Suprapubic skin (tissue), 4 donors: Measurements from ENCODE around the gene PRSS2. TPM values are rescaled to one million over a fixed set of nuclear protein-coding genes. Genes with fewer than 3 reads are reported as not detected.
"Not testable (repeated sequence)": the region's sequence is repeated elsewhere in the genome, so short reads cannot be mapped to it uniquely, and the experiment has no call there.

ENCODE experiments used
- DNase-seq, 2 donors: peaks; one replicate each; pipeline ENCODE4 v3.0.0-alpha.2; 2019; ENCODE audit warnings: low spot score in 2 of 2
- H3K27ac ChIP-seq: fragments of 200-600 bp; sonication (generic); one replicate; pipeline ENCODE4 v1.5.1; 2019
- H3K27me3 ChIP-seq: fragments of 200-600 bp; sonication (generic); one replicate; pipeline ENCODE4 v1.5.1; 2019
- H3K36me3 ChIP-seq: fragments of 200-600 bp; sonication (generic); one replicate; pipeline ENCODE4 v1.5.1; 2019
- H3K4me1 ChIP-seq: fragments of 200-600 bp; sonication (generic); one replicate; pipeline ENCODE4 v1.5.1; 2019
- H3K4me3 ChIP-seq: fragments of 200-600 bp; sonication (generic); one replicate; pipeline ENCODE4 v1.5.1; 2019; ENCODE audit warnings: mild to moderate bottlenecking
- H3K9me3 ChIP-seq: fragments of 200-600 bp; sonication (generic); one replicate; pipeline ENCODE4 v1.5.1; 2019
- CTCF ChIP-seq, 2 donors: fragments of 200-600 bp in 1 of 2; fragments of 450-650 bp in 1 of 2; sonication (generic) in 1 of 2; IDR thresholded peaks; one replicate each; pipeline ENCODE4 v1.5.1; 2016 to 2019; ENCODE audit warnings: antibody characterized with exemption in 2 of 2, mild to moderate bottlenecking in 1 of 2, moderate library complexity in 1 of 2
- EP300 ChIP-seq: sonication (generic); formaldehyde crosslinking; IDR thresholded peaks from one replicate; pipeline ENCODE4 v1.6.1; 2017; ENCODE audit warnings: antibody characterized with exemption
- POLR2A ChIP-seq, 2 donors: fragments of 450-650 bp; IDR thresholded peaks; one replicate each; pipeline ENCODE4 v1.6.1; 2017; ENCODE audit warnings: antibody characterized with exemption in 2 of 2, mild to moderate bottlenecking in 2 of 2, moderate library complexity in 2 of 2
- POLR2AphosphoS5 ChIP-seq, 3 donors: sonication (generic); formaldehyde crosslinking; IDR thresholded peaks; one replicate each; pipeline ENCODE4 v1.6.1; 2017; ENCODE audit warnings: antibody characterized with exemption in 3 of 3
- WGBS: methylation state at CpG from one replicate; pipeline ENCODE4 v1.1.5; 2018; 5-methylcytosine and 5-hydroxymethylcytosine counted together
- total RNA-seq, 4 donors: library from RNA; depleted of rRNA; stranded (reverse); fragments of >200 nt; gene quantifications; one replicate each; pipeline ENCODE4 v1.1.0, GENCODE V29; 2016

PRSS2 gene
- total RNA-seq, 4 donors from 2014 or later = not detected

GRCh38 chr7:142740786-142741185 is 30.0 kb upstream of the PRSS2 start:
- TF ChIP-seq CTCF (IDR thresholded peaks at IDR 0.05) (no peak), EP300 (no peak), POLR2AphosphoS5 (IDR thresholded peaks at IDR 0.05) (no peak), POLR2A (IDR thresholded peaks at IDR 0.05) (no peak)
- Histone ChIP-seq H3K4me3 (no peak overlapping the region), H3K27ac (no peak overlapping the region), H3K36me3 (no peaks in the 10 kb centered on the region), H3K27me3 (no peaks in the 10 kb centered on the region), H3K4me1 (no peaks in the 10 kb centered on the region), H3K9me3 (no peaks in the 10 kb centered on the region)
- 86% methylated on average over 5 of the region's 5 CpGs for WGBS
- no peak for DNase-seq

- not testable (repeated sequence) for H3K9me3 ChIP-seq, H3K27ac ChIP-seq, H3K4me3 ChIP-seq, H3K4me1 ChIP-seq, DNase-seq, H3K36me3 ChIP-seq, H3K27me3 ChIP-seq
These were observed 28.8 kb upstream of the PRSS2 start for GRCh38 chr7:142741932-142742331.

DNA sequence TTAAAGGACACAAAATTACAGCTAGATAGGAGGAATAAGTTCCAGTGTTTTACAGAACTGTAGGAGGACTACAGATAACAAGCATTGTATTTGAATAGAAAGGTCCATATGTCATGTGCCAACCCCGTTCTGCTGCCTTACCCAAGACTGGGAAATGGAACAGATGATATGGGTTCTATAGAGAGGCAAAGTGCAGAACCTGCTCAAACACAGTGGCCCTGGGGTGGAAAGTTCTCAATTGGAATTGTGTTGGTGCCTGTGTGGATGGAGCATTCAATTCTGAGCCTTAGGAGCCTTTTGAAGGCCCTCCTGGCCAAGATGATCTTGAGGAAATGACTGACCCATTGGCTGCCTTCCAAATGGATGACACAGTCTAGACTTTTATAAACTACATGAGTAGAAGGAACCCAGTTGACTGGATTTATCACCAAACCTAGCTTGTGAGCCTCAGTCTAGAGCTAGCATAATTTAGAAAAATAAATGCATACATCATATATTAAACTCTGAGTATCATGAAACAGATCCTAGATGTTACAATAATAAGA is 25.6 kb upstream of the PRSS2 start:
- WGBS = 71% methylated on average over 1 of the region's 1 CpG
- DNase-seq = no peak
- no peaks in the 10 kb centered on the region for H3K36me3 ChIP-seq

GRCh38 chr7:142745745-142746144 is 25.0 kb upstream of the PRSS2 start:
- Histone ChIP-seq H3K27me3 (no peaks in the 10 kb centered on the region), H3K4me3 (no peak overlapping the region)
- WGBS = 73% methylated on average over 4 of the region's 4 CpGs

More for the DNA sequence above, 25.6 kb upstream of the PRSS2 start:
- TF ChIP-seq CTCF (IDR thresholded peaks at IDR 0.05) (no peak), POLR2AphosphoS5 (IDR thresholded peaks at IDR 0.05) (no peak), POLR2A (IDR thresholded peaks at IDR 0.05) (no peak), EP300 (no peak)
- Histone ChIP-seq H3K4me1 (no peaks in the 10 kb centered on the region), H3K27me3 (no peaks in the 10 kb centered on the region), H3K4me3 (no peak overlapping the region), H3K9me3 (no peaks in the 10 kb centered on the region), H3K27ac (no peak overlapping the region)

DNA sequence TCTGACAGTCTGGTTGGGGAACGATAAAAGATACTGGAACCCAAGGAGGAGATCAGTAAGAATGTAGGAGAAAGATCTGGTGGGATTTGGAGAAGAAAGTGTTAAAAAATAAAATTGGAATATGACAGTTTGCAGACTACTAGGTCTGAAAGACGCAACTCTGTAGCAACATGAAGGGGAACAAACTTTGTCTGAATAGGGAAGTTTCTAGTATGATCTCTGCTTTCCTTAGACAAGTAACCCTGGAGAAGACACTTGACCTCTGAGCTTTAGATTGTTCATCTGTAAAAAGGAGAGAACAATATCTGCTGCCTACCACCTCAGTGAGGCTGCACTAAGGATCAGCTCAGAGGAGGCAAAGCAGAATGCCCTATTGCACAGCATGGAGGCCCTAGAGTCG is 24.5 kb upstream of the PRSS2 start:
- H3K9me3 ChIP-seq = no peaks in the 10 kb centered on the region
- WGBS = 81% methylated on average over 3 of the region's 3 CpGs
- no peak overlapping the region for H3K27ac ChIP-seq
- H3K36me3 ChIP-seq = no peaks in the 10 kb centered on the region
- DNase-seq = no peak
- no peaks in the 10 kb centered on the region for H3K4me1 ChIP-seq
- no peaks in the 10 kb centered on the region for H3K27me3 ChIP-seq
- H3K4me3 ChIP-seq = no peak overlapping the region
- no peak for TF ChIP-seq POLR2AphosphoS5 (IDR thresholded peaks at IDR 0.05)
- no peak for TF ChIP-seq CTCF (IDR thresholded peaks at IDR 0.05)
- TF ChIP-seq EP300 = no peak
- TF ChIP-seq POLR2A (IDR thresholded peaks at IDR 0.05) = no peak

More at GRCh38 chr7:142745745-142746144, 25.0 kb upstream of the PRSS2 start:
- H3K4me1 ChIP-seq = no peaks in the 10 kb centered on the region
- no peak for DNase-seq
- TF ChIP-seq EP300 = no peak
- no peak for TF ChIP-seq POLR2AphosphoS5 (IDR thresholded peaks at IDR 0.05)
- TF ChIP-seq CTCF (IDR thresholded peaks at IDR 0.05) = no peak
- no peak for TF ChIP-seq POLR2A (IDR thresholded peaks at IDR 0.05)
- H3K9me3 ChIP-seq = no peaks in the 10 kb centered on the region
- no peaks in the 10 kb centered on the region for H3K36me3 ChIP-seq
- no peak overlapping the region for H3K27ac ChIP-seq

- H3K36me3 ChIP-seq, H3K9me3 ChIP-seq, H3K27me3 ChIP-seq, DNase-seq, H3K27ac ChIP-seq, H3K4me3 ChIP-seq, H3K4me1 ChIP-seq: not testable (repeated sequence)
- WGBS = 100% methylated on average over 2 of the region's 2 CpGs
These were observed 22.4 kb upstream of the PRSS2 start for GRCh38 chr7:142748410-142748809.
